Lower lobe of right lung (tissue), 2 donors: ENCODE measurements around the gene PPP1R13B. TPM values are rescaled to one million over a fixed set of nuclear protein-coding genes. Genes with fewer than 3 reads are reported as not detected.
A peak's percentile ranks its signal among the peaks of the same experiment; 100 is the strongest.

Experiments
- ATAC-seq, 2 donors: fragments of 200-7000 bp; cut with Tn5 transposase; one replicate each; pipeline ENCODE4 v1.9.1; 2020 to 2022; ENCODE audit warnings: mild to moderate bottlenecking in 2 of 2, moderate library complexity in 2 of 2
- DNase-seq: peaks from one replicate; pipeline ENCODE4 v3.0.0-alpha.2; 2020
- H3K27ac ChIP-seq: fragments of 200-600 bp; one replicate; pipeline ENCODE4 v1.8.0; 2022
- H3K27me3 ChIP-seq: fragments of 200-600 bp; one replicate; pipeline ENCODE4 v1.8.0; 2022; ENCODE audit warnings: low read depth
- H3K36me3 ChIP-seq: fragments of 200-600 bp; one replicate; pipeline ENCODE4 v1.8.0; 2022; ENCODE audit warnings: mild to moderate bottlenecking
- H3K4me1 ChIP-seq: fragments of 200-600 bp; one replicate; pipeline ENCODE4 v1.8.0; 2022
- H3K4me3 ChIP-seq: fragments of 200-600 bp; one replicate; pipeline ENCODE4 v1.8.0; 2022; ENCODE audit warnings: mild to moderate bottlenecking
- H3K9me3 ChIP-seq: fragments of 200-600 bp; one replicate; pipeline ENCODE4 v1.8.0; 2022
- CTCF ChIP-seq: fragments of 200-600 bp; IDR thresholded peaks from one replicate; pipeline ENCODE4 v1.8.0; 2022; ENCODE audit warnings: antibody characterized with exemption, mild to moderate bottlenecking
- intact Hi-C: fragments of 100-400 bp; cut with DNase I; formaldehyde crosslinking; loops from one replicate; pipeline ENCODE4 v1.11.0; 2022
- total RNA-seq: library from RNA; stranded (reverse); fragmentation: NEBNext Ultra II Directional; extraction: Animal tissue kit (Norgen Biotek cat#: 25700); gene quantifications from one replicate; pipeline ENCODE4 v1.2.1, GENCODE V29; 2021
- donor health status: DM: no; HTN: yes; CAD: no; lungs with severe emphysema.

The PPP1R13B gene
- total RNA-seq, 1 donor from 2014 or later: 60.6 TPM

- no peak for ATAC-seq
- H3K9me3 ChIP-seq: no peaks in the 10 kb centered on the region
- H3K36me3 ChIP-seq: peaks cover 92% of the 10 kb centered on the region
- no peak overlapping the region for H3K27ac ChIP-seq
- peaks cover 17% of the 10 kb centered on the region for H3K4me1 ChIP-seq
- TF ChIP-seq CTCF: no peak
- no peaks in the 10 kb centered on the region for H3K27me3 ChIP-seq
- H3K4me3 ChIP-seq: no peak overlapping the region
- intact Hi-C loops: no loop called here
- peak; percentile 42 for DNase-seq
Observed at GRCh38 chr14:103731916-103732867, 115.2 kb downstream of the PPP1R13B start.

- Histone ChIP-seq H3K36me3 (peaks cover 85% of the 10 kb centered on the region), H3K4me1 (peaks cover 17% of the 10 kb centered on the region), H3K9me3 (no peaks in the 10 kb centered on the region), H3K4me3 (no peak overlapping the region), H3K27me3 (no peaks in the 10 kb centered on the region), H3K27ac (no peak overlapping the region)
- DNase-seq (peak; percentile 29), ATAC-seq (no peak)
- intact Hi-C loops: no loop called here
- TF ChIP-seq CTCF: no peak
Observed at GRCh38 chr14:103731481-103731880, 115.9 kb downstream of the PPP1R13B start.

- H3K9me3 ChIP-seq: no peaks in the 10 kb centered on the region
- no peaks in the 10 kb centered on the region for H3K27me3 ChIP-seq
- H3K27ac ChIP-seq: no peak overlapping the region
- ATAC-seq: no peak
- H3K4me1 ChIP-seq: peaks cover 9% of the 10 kb centered on the region
- peaks cover 82% of the 10 kb centered on the region for H3K36me3 ChIP-seq
- intact Hi-C loops: no loop called here
- DNase-seq: peak; percentile 42
- TF ChIP-seq CTCF: no peak
- no peak overlapping the region for H3K4me3 ChIP-seq
Observed at GRCh38 chr14:103730490-103731035, 116.8 kb downstream of the PPP1R13B start.

- Histone ChIP-seq H3K4me1 (peaks cover 6% of the 10 kb centered on the region), H3K27ac (no peak overlapping the region), H3K27me3 (no peaks in the 10 kb centered on the region), H3K4me3 (no peak overlapping the region), H3K9me3 (no peaks in the 10 kb centered on the region), H3K36me3 (peaks cover 78% of the 10 kb centered on the region)
- intact Hi-C loops: no loop called here
- TF ChIP-seq CTCF: no peak
- DNase-seq (peak; percentile 34), ATAC-seq (no peak)
Observed at GRCh38 chr14:103729496-103730448, 117.6 kb downstream of the PPP1R13B start.

GRCh38 chr14:103728721-103729120 lies 118.7 kb downstream of the PPP1R13B start:
- peaks cover 16% of the 10 kb centered on the region for H3K4me1 ChIP-seq
- intact Hi-C loops: no loop called here
- DNase-seq: no peak
- TF ChIP-seq CTCF: no peak
- ATAC-seq: peak; percentile 13 to 25
- H3K9me3 ChIP-seq: no peaks in the 10 kb centered on the region
- peaks cover 67% of the 10 kb centered on the region for H3K36me3 ChIP-seq
- no peak overlapping the region for H3K4me3 ChIP-seq
- H3K27me3 ChIP-seq: no peaks in the 10 kb centered on the region
- H3K27ac ChIP-seq: no peak overlapping the region
